Neural progenitor cell (in vitro differentiated cells): ENCODE data around the gene LYPLA2.

Source experiments
- CTCF ChIP-seq: fragments of 200-600 bp; sonication (generic); IDR thresholded peaks from 2 replicates; pipeline ENCODE4 v1.5.1; 2017; ENCODE audit warnings: antibody characterized with exemption, mild to moderate bottlenecking
- EZH2 ChIP-seq: fragments of 200-600 bp; sonication (generic); IDR thresholded peaks from 2 replicates; pipeline ENCODE4 v1.6.1; 2017; ENCODE audit warnings: antibody characterized with exemption, mild to moderate bottlenecking, moderate library complexity
- EZH2phosphoT487 ChIP-seq: fragments of 200-600 bp; sonication (generic); IDR thresholded peaks from 2 replicates; pipeline ENCODE4 v1.6.1; 2017; ENCODE audit warnings: antibody characterized with exemption

DNA sequence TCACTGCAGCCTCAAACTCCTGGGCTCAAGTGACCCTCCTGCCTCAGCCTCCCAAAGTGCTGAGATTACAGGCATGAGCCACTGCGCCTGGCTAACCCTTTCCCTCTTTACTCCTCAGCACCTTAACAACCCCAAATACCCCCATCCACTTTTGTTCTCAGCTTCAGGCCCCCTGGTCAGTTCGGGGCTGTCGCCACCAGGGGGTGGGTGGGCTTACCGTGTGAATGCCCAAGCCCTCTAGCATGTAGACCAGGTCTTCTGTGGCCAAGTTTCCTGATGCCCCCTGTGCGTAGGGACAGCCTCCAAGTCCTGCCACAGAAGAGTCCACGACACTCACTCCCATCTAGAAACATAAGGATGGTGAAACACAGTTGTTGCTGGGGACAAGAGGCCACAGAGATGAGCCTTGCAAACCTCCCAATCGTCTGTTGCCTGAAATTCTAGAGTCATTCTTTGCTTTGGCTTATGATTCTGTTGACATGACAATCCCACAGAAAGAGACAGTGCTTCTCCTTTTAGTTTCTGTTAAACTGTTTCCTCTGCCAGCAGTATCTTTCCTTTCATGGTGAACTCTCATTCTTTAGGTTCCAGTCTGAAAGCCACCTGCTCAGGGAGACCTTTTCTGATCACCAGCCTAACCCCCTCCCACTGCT lies 13.4 kb downstream of the LYPLA2 start:
- TF ChIP-seq EZH2 (no peak), EZH2phosphoT487 (no peak), CTCF (no peak)
